ENCODE measurements around the gene CTSD.

GRCh38 chr11:1748636-1749394 lies 14.9 kb downstream of the CTSD start:
- TF ChIP-seq CTCF (IDR thresholded peaks at IDR 0.05; ENCODE audit: insufficient read depth, low read length, poor library complexity, severe bottlenecking) (no peak), EZH2phosphoT487 (conservative IDR thresholded peaks at IDR 0.05; ENCODE audit: low read length) (no peak)
